RWPE1 (cell line): ENCODE results near the gene TMEM170B.

ENCODE experiments used
- CTCF ChIA-PET: fragments of 350-600 bp; sonication (Branson Sonifier 250); formaldehyde crosslinking; extraction: SDS; loops from one replicate; lab custom pipeline; 2021; lab: Yijun Ruan, JAX
- POLR2A ChIA-PET: fragments of 400-600 bp; formaldehyde crosslinking; extraction: SDS; loops from one replicate; lab custom pipeline; 2020; ENCODE audit warnings: antibody characterized with exemption; ENCODE audit not compliant: low non-redundant PET; lab: Yijun Ruan, JAX
- DNase-seq: peaks from one replicate; pipeline ENCODE4 v3.0.0; 2012; ENCODE audit warnings: low spot score
- H3K27ac ChIP-seq: fragments of 450-650 bp; 2 replicates; pipeline ENCODE4 v1.5.1; 2017
- CTCF ChIP-seq: fragments of 450-650 bp; conservative IDR thresholded peaks from 2 replicates; pipeline ENCODE4 v1.5.1; 2017; ENCODE audit warnings: low read depth, mild to moderate bottlenecking

Gene TMEM170B

GRCh38 chr6:11586536-11586935 is 49.0 kb downstream of the TMEM170B start:
- H3K27ac ChIP-seq, result no peak overlapping the region
- DNase-seq, result no peak
- TF ChIP-seq CTCF, result no peak
- CTCF ChIA-PET, result interaction anchor here (0.6 to 0.7 kb wide), 3 partner anchors 16 to 1206 kb away, joined by 3 read pairs; no protein-coding TSS in a partner anchor
- POLR2A ChIA-PET, result no interaction called here

- ChIA-PET CTCF (interaction anchor here (0.6 kb wide), 1 partner anchor 508 kb away, joined by 3 read pairs; no protein-coding TSS in a partner anchor), POLR2A (no interaction called here)
- no peak for TF ChIP-seq CTCF
- DNase-seq, result no peak
- H3K27ac ChIP-seq, result no peak overlapping the region
These were observed 51.7 kb downstream of the TMEM170B start for GRCh38 chr6:11589261-11589660.

GRCh38 chr6:11592294-11592906 is 54.9 kb downstream of the TMEM170B start:
- DNase-seq, result no peak
- no peak overlapping the region for H3K27ac ChIP-seq
- POLR2A ChIA-PET, result no interaction called here
- CTCF ChIA-PET, result interaction anchor here (0.6 to 1.0 kb wide), 2 partner anchors 54 to 642 kb away, joined by 3 to 5 read pairs; no protein-coding TSS in a partner anchor
- TF ChIP-seq CTCF, result no peak

GRCh38 chr6:11593096-11593495 is 55.5 kb downstream of the TMEM170B start:
- CTCF ChIA-PET, result interaction anchor here (0.6 to 1.2 kb wide), 2 partner anchors 11 to 492 kb away, joined by 3 to 5 read pairs; no protein-coding TSS in a partner anchor
- H3K27ac ChIP-seq, result no peak overlapping the region
- POLR2A ChIA-PET, result no interaction called here
- TF ChIP-seq CTCF, result no peak
- no peak for DNase-seq

GRCh38 chr6:11595903-11596302 is 58.4 kb downstream of the TMEM170B start:
- CTCF ChIA-PET, result interaction anchor here (0.5 to 0.6 kb wide), 3 partner anchors 59 to 472 kb away, joined by 3 to 4 read pairs (median 3); no protein-coding TSS in a partner anchor
- H3K27ac ChIP-seq, result no peak overlapping the region
- no peak for TF ChIP-seq CTCF
- POLR2A ChIA-PET, result no interaction called here
- no peak for DNase-seq

- no peak for DNase-seq
- ChIA-PET POLR2A (no interaction called here), CTCF (interaction anchor here (0.5 to 0.6 kb wide), 3 partner anchors 14 to 471 kb away, joined by 3 to 6 read pairs (median 4); no protein-coding TSS in a partner anchor)
- no peak for TF ChIP-seq CTCF
- no peak overlapping the region for H3K27ac ChIP-seq
These were observed 59.2 kb downstream of the TMEM170B start for GRCh38 chr6:11596640-11597237.
